GM12891 (cell line): Measurements from ENCODE around the gene CYP2B6.
"Not testable (repeated sequence)": the region's sequence is repeated elsewhere in the genome, so short reads cannot be mapped to it uniquely, and the experiment has no call there.

Experiments
- POLR2A ChIP-seq: IDR thresholded peaks from 2 replicates; pipeline ENCODE4 v1.6.1; 2011; ENCODE audit warnings: low read depth, low read length, control low read depth
- POLR2AphosphoS5 ChIP-seq: IDR thresholded peaks from 2 replicates; pipeline ENCODE4 v1.6.1; 2011; ENCODE audit warnings: low read depth, low read length, control low read depth
- TAF1 ChIP-seq: IDR thresholded peaks from 2 replicates; pipeline ENCODE4 v1.6.1; 2011; ENCODE audit warnings: low read depth, low read length, control low read depth

- not testable (repeated sequence) for TF ChIP-seq TAF1, POLR2A, POLR2AphosphoS5
Measured at GRCh38 chr19:40966591-40966990, 24.5 kb upstream of the CYP2B6 start.
